Right lobe of liver (tissue), 6 donors: ENCODE measurements around the gene NRN1L. TPM values are rescaled to one million over a fixed set of nuclear protein-coding genes. Genes with fewer than 3 reads are reported as not detected.

Experiments used
- ATAC-seq, 4 donors: fragments of 200-7000 bp; cut with Tn5 transposase; one replicate each; pipeline ENCODE4 v1.9.1; 2020; ENCODE audit warnings: mild to moderate bottlenecking in 4 of 4, moderate library complexity in 4 of 4
- DNase-seq, 3 donors: peaks; one replicate each; pipeline ENCODE4 v3.0.0-alpha.2; 2020
- H3K27ac ChIP-seq, 3 donors: fragments of 200-600 bp; one replicate each; pipeline ENCODE4 v1.8.0; 2022
- H3K27me3 ChIP-seq, 2 donors: fragments of 200-600 bp; one replicate each; pipeline ENCODE4 v1.8.0; 2022
- H3K36me3 ChIP-seq, 4 donors: fragments of 200-600 bp; sonication (generic) in 1 of 4; one replicate each; pipeline versions ENCODE4 v1.5.1 to v1.8.0; 2017 to 2022; ENCODE audit warnings: control low read depth in 1 of 4
- H3K4me1 ChIP-seq, 4 donors: fragments of 200-600 bp; sonication (generic) in 1 of 4; one replicate each; pipeline versions ENCODE4 v1.5.1 to v1.8.0; 2017 to 2022; ENCODE audit warnings: control low read depth in 1 of 4
- H3K4me3 ChIP-seq, 3 donors: fragments of 200-600 bp; one replicate each; pipeline ENCODE4 v1.8.0; 2022
- H3K9me3 ChIP-seq, 4 donors: fragments of 200-600 bp; sonication (generic) in 1 of 4; one replicate each; pipeline versions ENCODE4 v1.5.1 to v1.8.0; 2017 to 2022; ENCODE audit warnings: control low read depth in 1 of 4
- POLR2A ChIP-seq: fragments of 450-650 bp; IDR thresholded peaks from one replicate; pipeline ENCODE4 v1.6.1; 2017; ENCODE audit warnings: antibody characterized with exemption, mild to moderate bottlenecking
- WGBS: methylation state at CpG from one replicate; pipeline ENCODE4 v1.1.6; 2018; ENCODE audit warnings: low coverage, low lambda C conversion rate; ENCODE audit not compliant: insufficient coverage; ENCODE audit errors: missing lambda C conversion rate; 5-methylcytosine and 5-hydroxymethylcytosine counted together
- intact Hi-C, 2 donors: fragments of 100-400 bp; cut with DNase I; formaldehyde crosslinking; loops; one replicate each; pipeline versions ENCODE4 v1.11.2 to v1.14.1; 2022
- total RNA-seq, 6 experiments: library from RNA; depleted of rRNA in 2 of 6; stranded (reverse); fragments of >200 nt in 2 of 6; fragmentation: NEBNext Ultra II Directional in 3 of 6; extraction: Animal tissue kit (Norgen Biotek cat#: 25700) in 3 of 6; gene quantifications; one replicate each; pipeline versions ENCODE4 v1.1.0 to v1.2.4, GENCODE V29; 2016 to 2023
- TF ChIP-seq, protein P1 (sequence below), 4 donors: fragments of 200-600 bp in 3 of 4; fragments of 450-650 bp in 1 of 4; IDR thresholded peaks; one replicate each; pipeline versions ENCODE4 v1.5.1 to v1.8.0; 2016 to 2022; ENCODE audit warnings: antibody characterized with exemption in 4 of 4, mild to moderate bottlenecking in 2 of 4
- donor health status: DM: no; HTN: yes; CAD: no.
- donor health status: DM: no; HTN: no; CAD: no.
- donor health status: DM: no; HTN: no; CAD: no.
- donor health status: DM: no; HTN: yes; CAD: no.
- donor health status: DM: no; HTN: yes; CAD: no.

The NRN1L gene
- total RNA-seq, 6 experiments from 2014 or later = 0.84 TPM; not detected in 5

DNA sequence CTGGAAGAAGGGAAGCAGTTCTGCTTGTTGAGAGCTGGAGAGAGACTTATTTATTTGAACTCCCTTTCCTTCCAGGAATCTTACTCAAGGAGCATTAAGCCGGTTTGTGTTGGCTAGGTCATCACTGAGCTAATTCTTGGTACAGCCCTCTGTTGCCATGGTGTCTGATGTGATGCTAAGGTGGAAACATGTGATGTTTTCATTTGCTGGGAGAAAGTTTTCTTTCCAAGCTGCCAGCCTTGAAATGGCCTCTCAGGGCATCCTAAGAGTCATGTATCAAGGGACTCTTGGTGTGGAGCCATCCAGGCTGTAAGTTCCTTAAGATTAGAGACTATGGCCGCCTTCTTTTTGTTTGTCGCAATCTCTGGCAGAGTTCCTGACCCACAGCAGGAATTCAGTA lies 12.5 kb downstream of the NRN1L start:
- H3K4me1 ChIP-seq = peaks cover 0 to 18% (median 4%) of the 10 kb centered on the region in 4 donors
- no peaks in the 10 kb centered on the region for H3K36me3 ChIP-seq
- intact Hi-C loops = no loop called here
- WGBS = 71% methylated on average over 1 of the region's 3 CpGs
- no peak overlapping the region for H3K4me3 ChIP-seq
- H3K27ac ChIP-seq = no peak overlapping the region
- no peaks in the 10 kb centered on the region for H3K27me3 ChIP-seq
- ATAC-seq = no peak
- H3K9me3 ChIP-seq = no peaks in the 10 kb centered on the region
- no peak for TF ChIP-seq POLR2A
- TF ChIP-seq, protein P1, sequence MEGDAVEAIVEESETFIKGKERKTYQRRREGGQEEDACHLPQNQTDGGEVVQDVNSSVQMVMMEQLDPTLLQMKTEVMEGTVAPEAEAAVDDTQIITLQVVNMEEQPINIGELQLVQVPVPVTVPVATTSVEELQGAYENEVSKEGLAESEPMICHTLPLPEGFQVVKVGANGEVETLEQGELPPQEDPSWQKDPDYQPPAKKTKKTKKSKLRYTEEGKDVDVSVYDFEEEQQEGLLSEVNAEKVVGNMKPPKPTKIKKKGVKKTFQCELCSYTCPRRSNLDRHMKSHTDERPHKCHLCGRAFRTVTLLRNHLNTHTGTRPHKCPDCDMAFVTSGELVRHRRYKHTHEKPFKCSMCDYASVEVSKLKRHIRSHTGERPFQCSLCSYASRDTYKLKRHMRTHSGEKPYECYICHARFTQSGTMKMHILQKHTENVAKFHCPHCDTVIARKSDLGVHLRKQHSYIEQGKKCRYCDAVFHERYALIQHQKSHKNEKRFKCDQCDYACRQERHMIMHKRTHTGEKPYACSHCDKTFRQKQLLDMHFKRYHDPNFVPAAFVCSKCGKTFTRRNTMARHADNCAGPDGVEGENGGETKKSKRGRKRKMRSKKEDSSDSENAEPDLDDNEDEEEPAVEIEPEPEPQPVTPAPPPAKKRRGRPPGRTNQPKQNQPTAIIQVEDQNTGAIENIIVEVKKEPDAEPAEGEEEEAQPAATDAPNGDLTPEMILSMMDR (IDR thresholded peaks at IDR 0.05) = no peak
- DNase-seq = no peak

GRCh38 chr16:67901734-67902133 lies 17.0 kb downstream of the NRN1L start:
- TF ChIP-seq, protein P1 (IDR thresholded peaks at IDR 0.05) = no peak
- TF ChIP-seq POLR2A = no peak

DNA sequence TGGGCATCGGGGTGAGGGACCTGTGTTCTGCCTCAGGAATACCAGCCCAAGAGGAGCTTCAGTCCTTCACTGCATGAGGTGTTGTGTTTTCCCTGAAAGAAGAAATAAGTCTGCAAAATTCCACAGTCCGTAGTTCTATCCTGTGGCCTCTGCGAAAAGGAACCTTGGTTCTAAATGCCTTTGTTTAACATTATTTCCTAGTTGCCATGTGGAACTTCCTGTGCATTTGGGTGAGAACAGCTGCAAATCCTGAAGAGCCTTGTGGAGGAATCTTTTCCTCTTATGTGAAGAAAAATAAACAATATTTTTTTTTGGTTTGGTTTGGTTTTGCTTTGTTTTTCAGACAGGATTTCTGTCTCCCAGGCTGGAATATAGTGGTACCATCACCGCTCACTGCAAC lies 18.1 kb downstream of the NRN1L start:
- Histone ChIP-seq H3K4me1 (peaks cover 0 to 24% (median 10%) of the 10 kb centered on the region in 4 donors), H3K9me3 (no peaks in the 10 kb centered on the region), H3K4me3 (no peak overlapping the region), H3K27ac (no peak overlapping the region), H3K27me3 (no peaks in the 10 kb centered on the region), H3K36me3 (no peaks in the 10 kb centered on the region)
- WGBS = 70% methylated on average over 3 of the region's 4 CpGs
- TF ChIP-seq POLR2A = no peak
- DNase-seq (no peak), ATAC-seq (no peak)
- intact Hi-C loops = no loop called here

More at GRCh38 chr16:67901734-67902133, 17.0 kb downstream of the NRN1L start:
- 55% methylated on average over 4 of the region's 5 CpGs for WGBS
- Histone ChIP-seq H3K4me3 (no peak overlapping the region), H3K36me3 (no peaks in the 10 kb centered on the region), H3K9me3 (no peaks in the 10 kb centered on the region), H3K27me3 (no peaks in the 10 kb centered on the region), H3K27ac (no peak overlapping the region), H3K4me1 (peaks cover 0 to 20% (median 5%) of the 10 kb centered on the region in 4 donors)
- ATAC-seq (peak in 3 of 4 donors; percentile 12 to 53 (median 19)), DNase-seq (no peak)
- intact Hi-C loops = no loop called here

DNA sequence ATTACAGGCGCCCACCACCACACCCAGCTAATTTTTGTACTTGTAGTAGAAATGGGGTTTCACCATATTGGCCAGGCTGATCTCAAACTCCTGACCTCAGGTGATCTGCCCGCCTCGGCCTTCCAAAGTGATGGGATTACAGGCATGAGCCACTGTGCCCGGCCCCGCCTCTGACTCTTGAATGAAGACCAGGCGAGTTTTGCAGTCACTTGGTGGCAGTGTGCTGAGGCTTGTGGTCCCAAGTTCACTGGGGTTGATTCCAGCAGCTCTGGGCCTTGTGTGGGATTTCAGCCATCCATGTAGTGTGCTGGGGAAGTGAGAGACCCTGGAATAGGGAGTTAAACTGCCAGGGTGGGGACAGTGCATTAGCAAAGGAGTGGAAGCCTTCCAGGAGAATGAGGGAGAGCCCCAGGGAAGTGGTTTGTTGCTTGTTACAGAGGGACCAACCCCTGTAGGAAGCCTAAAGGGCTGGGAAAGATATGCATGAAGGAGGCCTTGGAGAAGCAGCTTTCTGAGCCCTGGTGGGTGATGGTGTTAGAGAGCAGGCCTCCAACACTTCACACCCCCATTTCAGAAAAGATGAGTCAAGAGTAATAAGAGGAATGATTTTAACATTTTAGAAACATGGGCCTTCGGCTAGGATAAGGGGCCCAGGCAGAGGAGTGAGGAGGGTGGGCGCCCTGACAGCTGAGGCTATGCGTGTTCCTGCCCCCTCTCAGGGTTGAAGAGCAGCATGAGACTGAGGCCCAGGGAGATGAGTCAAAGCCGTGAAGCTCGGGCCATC lies 22.9 kb downstream of the NRN1L start:
- DNase-seq (peak; percentile 63 to 86 (median 83)), ATAC-seq (peak; percentile 89 to 96 (median 92))
- H3K27me3 ChIP-seq = no peaks in the 10 kb centered on the region
- WGBS = 48% methylated on average over 5 of the region's 11 CpGs
- no peaks in the 10 kb centered on the region for H3K9me3 ChIP-seq
- peak overlapping the region in 2 of 3 donors; percentile 53 to 59 for H3K27ac ChIP-seq
- H3K4me3 ChIP-seq = no peak overlapping the region
- TF ChIP-seq, protein P1 (IDR thresholded peaks at IDR 0.05) = peak in 1 of 4 donors; percentile 27
- TF ChIP-seq POLR2A = no peak
- H3K4me1 ChIP-seq = peaks cover 0 to 28% (median 14%) of the 10 kb centered on the region in 4 donors
- intact Hi-C loops = no loop called here
- peaks cover 0 to 19% (median 7%) of the 10 kb centered on the region in 4 donors for H3K36me3 ChIP-seq

DNA sequence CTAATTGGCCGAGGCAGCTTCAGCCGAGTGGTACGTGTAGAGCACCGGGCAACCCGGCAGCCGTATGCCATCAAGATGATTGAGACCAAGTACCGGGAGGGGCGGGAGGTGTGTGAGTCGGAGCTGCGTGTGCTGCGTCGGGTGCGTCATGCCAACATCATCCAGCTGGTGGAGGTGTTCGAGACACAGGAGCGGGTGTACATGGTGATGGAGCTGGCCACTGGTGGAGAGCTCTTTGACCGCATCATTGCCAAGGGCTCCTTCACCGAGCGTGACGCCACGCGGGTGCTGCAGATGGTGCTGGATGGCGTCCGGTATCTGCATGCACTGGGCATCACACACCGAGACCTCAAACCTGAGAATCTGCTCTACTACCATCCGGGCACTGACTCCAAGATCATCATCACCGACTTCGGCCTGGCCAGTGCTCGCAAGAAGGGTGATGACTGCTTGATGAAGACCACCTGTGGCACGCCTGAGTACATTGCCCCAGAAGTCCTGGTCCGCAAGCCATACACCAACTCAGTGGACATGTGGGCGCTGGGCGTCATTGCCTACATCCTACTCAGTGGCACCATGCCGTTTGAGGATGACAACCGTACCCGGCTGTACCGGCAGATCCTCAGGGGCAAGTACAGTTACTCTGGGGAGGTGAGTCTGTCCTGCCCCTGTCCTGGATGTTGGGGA lies 24.5 kb downstream of the NRN1L start:
- Histone ChIP-seq H3K9me3 (no peaks in the 10 kb centered on the region), H3K36me3 (peaks cover 0 to 21% (median 7%) of the 10 kb centered on the region in 4 donors), H3K27ac (no peak overlapping the region), H3K27me3 (no peaks in the 10 kb centered on the region), H3K4me3 (no peak overlapping the region), H3K4me1 (peaks cover 0 to 28% (median 14%) of the 10 kb centered on the region in 4 donors)
- 100% methylated on average over 1 of the region's 36 CpGs for WGBS
- TF ChIP-seq, protein P1 (IDR thresholded peaks at IDR 0.05) = no peak
- TF ChIP-seq POLR2A = no peak
- ATAC-seq = no peak
- DNase-seq = no peak
- intact Hi-C loops = no loop called here
